Thyroid gland (tissue), 4 donors: ENCODE data around the gene KRTAP13-1.

Experiments used
- CTCF ChIP-seq, 6 experiments: fragments of 200-600 bp in 3 of 6; fragments of 450-650 bp in 3 of 6; sonication (generic) in 3 of 6; IDR thresholded peaks; one replicate each; pipeline ENCODE4 v1.5.1; 2016 to 2019; ENCODE audit warnings: antibody characterized with exemption in 6 of 6, mild to moderate bottlenecking in 2 of 6, inconsistent platforms in 1 of 6, moderate library complexity in 1 of 6
- POLR2A ChIP-seq, 2 donors: fragments of 450-650 bp; IDR thresholded peaks; one replicate each; pipeline ENCODE4 v1.6.1; 2017; ENCODE audit warnings: antibody characterized with exemption in 2 of 2, mild to moderate bottlenecking in 2 of 2, moderate library complexity in 1 of 2

DNA sequence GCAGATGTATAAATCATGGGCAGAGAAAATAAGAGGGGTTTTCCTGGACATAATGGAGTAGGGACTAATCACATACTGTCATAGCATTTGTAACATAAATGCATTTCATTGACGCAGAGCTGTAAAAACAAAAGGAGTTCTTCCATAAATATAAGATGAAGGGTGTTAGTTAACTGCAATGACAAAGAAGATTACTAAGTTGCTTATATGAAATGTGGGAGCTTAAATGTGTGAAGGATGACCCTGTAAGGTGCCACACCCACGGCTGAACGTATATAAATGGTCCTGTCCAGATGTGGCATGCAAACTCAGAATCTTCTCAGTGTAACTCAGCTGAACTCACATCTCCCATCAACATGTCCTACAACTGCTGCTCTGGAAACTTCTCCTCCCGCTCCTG lies at the start of gene KRTAP13-1:
- TF ChIP-seq CTCF (IDR thresholded peaks at IDR 0.05) (no peak), POLR2A (IDR thresholded peaks at IDR 0.05) (no peak)
